ENCODE measurements around the gene CABCOCO1. TPM values are rescaled to one million over a fixed set of nuclear protein-coding genes. Genes with fewer than 3 reads are reported as not detected.
A peak's percentile ranks its signal among the peaks of the same experiment; 100 is the strongest.

The CABCOCO1 gene
- total and polyA plus RNA-seq, 8 donors, result 1.7 to 6.0 (median 3.4) TPM; not detected in 1

GRCh38 chr10:61779276-61779675, 116.5 kb downstream of the CABCOCO1 start:
- H3K36me3 ChIP-seq, result no peaks in the 10 kb centered on the region
- no peak for ATAC-seq
- H3K4me3 ChIP-seq, result no peak overlapping the region
- H3K27me3 ChIP-seq, result no peaks in the 10 kb centered on the region
- peak overlapping the region; percentile 10 to 74 for H3K27ac ChIP-seq
- no peaks in the 10 kb centered on the region for H3K4me1 ChIP-seq
- intact Hi-C loops (cut with DNase I), result no loop called here
- no peaks in the 10 kb centered on the region for H3K9me3 ChIP-seq
- TF ChIP-seq CTCF (IDR thresholded peaks at IDR 0.05), result no peak
- DNase-seq, result no peak

GRCh38 chr10:61779950-61780659, 117.4 kb downstream of the CABCOCO1 start:
- Histone ChIP-seq H3K36me3 (no peaks in the 10 kb centered on the region), H3K4me3 (no peak overlapping the region), H3K27ac (peak overlapping the region; percentile 10 to 74), H3K9me3 (no peaks in the 10 kb centered on the region), H3K4me1 (no peaks in the 10 kb centered on the region), H3K27me3 (no peaks in the 10 kb centered on the region)
- DNase-seq, result peak in 2 of 4 donors; percentile 72 to 84
- ATAC-seq, result peak; percentile 93
- TF ChIP-seq CTCF (IDR thresholded peaks at IDR 0.05), result no peak
- intact Hi-C loops (cut with DNase I), result no loop called here

GRCh38 chr10:61780732-61781131, 118.0 kb downstream of the CABCOCO1 start:
- no peaks in the 10 kb centered on the region for H3K4me1 ChIP-seq
- intact Hi-C loops (cut with DNase I), result no loop called here
- no peaks in the 10 kb centered on the region for H3K27me3 ChIP-seq
- ATAC-seq (peak; percentile 67), DNase-seq (no peak)
- no peaks in the 10 kb centered on the region for H3K36me3 ChIP-seq
- TF ChIP-seq CTCF (IDR thresholded peaks at IDR 0.05), result no peak
- no peak overlapping the region for H3K4me3 ChIP-seq
- peak overlapping the region; percentile 10 to 74 for H3K27ac ChIP-seq
- H3K9me3 ChIP-seq, result no peaks in the 10 kb centered on the region

GRCh38 chr10:61781969-61782403, 119.3 kb downstream of the CABCOCO1 start:
- TF ChIP-seq CTCF (IDR thresholded peaks at IDR 0.05), result no peak
- H3K9me3 ChIP-seq, result no peaks in the 10 kb centered on the region
- no peak overlapping the region for H3K4me3 ChIP-seq
- DNase-seq (no peak), ATAC-seq (no peak)
- H3K4me1 ChIP-seq, result peaks cover 0 to 8% of the 10 kb centered on the region in 2 donors
- H3K27ac ChIP-seq, result no peak overlapping the region
- no peaks in the 10 kb centered on the region for H3K36me3 ChIP-seq
- no peaks in the 10 kb centered on the region for H3K27me3 ChIP-seq
- intact Hi-C loops (cut with DNase I), result no loop called here

- Histone ChIP-seq H3K4me3 (no peak overlapping the region), H3K36me3 (no peaks in the 10 kb centered on the region), H3K27me3 (no peaks in the 10 kb centered on the region), H3K9me3 (no peaks in the 10 kb centered on the region), H3K4me1 (peaks cover 0 to 10% of the 10 kb centered on the region in 2 donors), H3K27ac (no peak overlapping the region)
- ATAC-seq, result no peak
- intact Hi-C loops (cut with DNase I), result no loop called here
- no peak for DNase-seq
- TF ChIP-seq CTCF (IDR thresholded peaks at IDR 0.05), result no peak
These were observed 121.8 kb downstream of the CABCOCO1 start for GRCh38 chr10:61784354-61785133.

Data from left lung (tissue), 10 donors.